Tibial artery (tissue), 4 donors: Measurements from ENCODE around the gene TMPRSS7.

ENCODE experiments used
- DNase-seq, 2 donors: peaks; one replicate each; pipeline ENCODE4 v3.0.0-alpha.2; 2019
- H3K27ac ChIP-seq, 2 donors: fragments of 200-600 bp; sonication (generic) in 1 of 2; 1 replicate in 1 of 2; 2 replicates in 1 of 2; pipeline ENCODE4 v1.5.1; 2018 to 2019; ENCODE audit warnings: mild to moderate bottlenecking in 1 of 2
- H3K27me3 ChIP-seq, 2 donors: fragments of 200-600 bp; sonication (generic) in 1 of 2; one replicate each; pipeline versions ENCODE4 v1.5.1 to v1.6.0; 2016 to 2019
- H3K36me3 ChIP-seq, 3 donors: fragments of 200-600 bp; sonication (generic) in 2 of 3; one replicate each; pipeline ENCODE4 v1.5.1; 2016 to 2019; ENCODE audit warnings: mild to moderate bottlenecking in 2 of 3
- H3K4me1 ChIP-seq, 4 donors: fragments of 200-600 bp; sonication (generic) in 2 of 4; 1 replicate in 3 of 4; 2 replicates in 1 of 4; pipeline ENCODE4 v1.5.1; 2016 to 2019
- H3K4me3 ChIP-seq, 2 donors: fragments of 200-600 bp; sonication (generic) in 1 of 2; 1 replicate in 1 of 2; 2 replicates in 1 of 2; pipeline ENCODE4 v1.5.1; 2018 to 2019; ENCODE audit warnings: mild to moderate bottlenecking in 2 of 2
- H3K9me3 ChIP-seq, 3 donors: fragments of 200-600 bp; sonication (generic) in 1 of 3; one replicate each; pipeline ENCODE4 v1.5.1; 2016 to 2019
- CTCF ChIP-seq, 2 experiments: fragments of 200-600 bp in 1 of 2; fragments of 450-650 bp in 1 of 2; IDR thresholded peaks; one replicate each; pipeline ENCODE4 v1.5.1; 2017 to 2019; ENCODE audit warnings: antibody characterized with exemption in 2 of 2, mild to moderate bottlenecking in 1 of 2, moderate library complexity in 1 of 2
- intact Hi-C: fragments of 100-400 bp; cut with DNase I; formaldehyde crosslinking; loops from one replicate; pipeline ENCODE4 v1.15.0; 2023; ENCODE audit warnings: low total_unique reads

TMPRSS7 gene

GRCh38 chr3:112129925-112130637 is 95.5 kb downstream of the TMPRSS7 start:
- no peak overlapping the region for H3K4me3 ChIP-seq
- H3K9me3 ChIP-seq = no peaks in the 10 kb centered on the region
- H3K27me3 ChIP-seq = no peaks in the 10 kb centered on the region
- peaks cover 0 to 4% (median 0%) of the 10 kb centered on the region in 4 donors for H3K4me1 ChIP-seq
- intact Hi-C loops = no loop called here
- peaks cover 0 to 6% (median 0%) of the 10 kb centered on the region in 3 donors for H3K36me3 ChIP-seq
- no peak for DNase-seq
- TF ChIP-seq CTCF (IDR thresholded peaks at IDR 0.05) = no peak
- no peak overlapping the region for H3K27ac ChIP-seq

GRCh38 chr3:112130638-112130993 is 96.1 kb downstream of the TMPRSS7 start:
- Histone ChIP-seq H3K27ac (no peak overlapping the region), H3K36me3 (peaks cover 0 to 6% (median 0%) of the 10 kb centered on the region in 3 donors), H3K4me3 (no peak overlapping the region), H3K4me1 (peaks cover 0 to 4% (median 0%) of the 10 kb centered on the region in 4 donors), H3K27me3 (no peaks in the 10 kb centered on the region), H3K9me3 (no peaks in the 10 kb centered on the region)
- no peak for TF ChIP-seq CTCF (IDR thresholded peaks at IDR 0.05)
- no peak for DNase-seq
- intact Hi-C loops = no loop called here
